ENCODE data around the gene VENTX.

The VENTX gene

DNA sequence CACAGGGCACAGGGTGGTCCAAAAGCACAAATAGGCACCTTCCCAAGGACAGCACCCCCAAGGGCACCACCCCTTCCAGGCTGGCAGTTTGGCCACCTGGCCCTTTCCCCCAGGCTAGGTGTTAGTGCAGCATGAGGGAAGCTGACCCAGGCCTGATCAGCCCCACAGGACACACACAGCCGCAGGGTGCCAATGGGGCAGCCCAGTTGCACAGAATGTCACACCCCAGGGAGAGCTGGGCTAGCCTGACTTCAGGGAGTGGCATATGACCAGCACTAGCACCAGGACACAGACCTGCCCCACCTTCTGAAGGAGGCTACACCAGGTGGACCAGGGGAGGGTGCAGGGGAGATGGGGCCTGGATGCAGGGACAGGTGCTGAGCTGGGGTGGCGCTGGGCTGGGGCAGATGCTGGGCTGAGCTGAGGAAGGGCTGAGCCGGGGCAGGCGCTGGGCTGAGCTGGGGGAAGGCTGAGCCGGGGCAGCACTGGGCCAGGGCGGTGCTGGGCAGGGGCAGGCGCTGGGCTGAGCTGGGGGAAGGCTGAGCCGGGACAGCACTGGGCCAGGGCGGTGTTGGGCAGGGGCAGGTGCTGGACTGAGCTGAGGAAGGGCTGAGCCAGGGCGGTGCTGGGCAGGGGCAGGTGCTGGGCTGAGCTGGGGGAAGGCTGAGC, 42.9 kb downstream of the VENTX start:
- Histone ChIP-seq H3K4me1 (peaks cover 42 to 58% (median 50%) of the 10 kb centered on the region in 10 experiments), H3K36me3 (peaks cover 51 to 68% (median 65%) of the 10 kb centered on the region in 11 experiments), H3K4me3 (no peak overlapping the region), H3K9me3 (replicated peaks in 1 of 11) (no peaks in the 10 kb centered on the region), H4K20me1 (peaks cover 4 to 96% (median 45%) of the 10 kb centered on the region in 11 experiments; a peak in 19 of 22 replicates), H3K9ac (peak overlapping the region in 3 of 11 experiments; percentile 17 to 61 (median 39); a peak in 2 of 22 replicates), H3K27ac (peak overlapping the region in 3 of 11 experiments; percentile 7 to 35 (median 14); a peak in 2 of 22 replicates), H3K4me2 (peak overlapping the region in 7 of 11 experiments; percentile 87 to 100 (median 98); a peak in 12 of 22 replicates), H3K27me3 (peaks cover 12 to 23% (median 19%) of the 10 kb centered on the region in 11 experiments)
- no peak for TF ChIP-seq Cebpa-rat (IDR thresholded peaks at IDR 0.05)

DNA sequence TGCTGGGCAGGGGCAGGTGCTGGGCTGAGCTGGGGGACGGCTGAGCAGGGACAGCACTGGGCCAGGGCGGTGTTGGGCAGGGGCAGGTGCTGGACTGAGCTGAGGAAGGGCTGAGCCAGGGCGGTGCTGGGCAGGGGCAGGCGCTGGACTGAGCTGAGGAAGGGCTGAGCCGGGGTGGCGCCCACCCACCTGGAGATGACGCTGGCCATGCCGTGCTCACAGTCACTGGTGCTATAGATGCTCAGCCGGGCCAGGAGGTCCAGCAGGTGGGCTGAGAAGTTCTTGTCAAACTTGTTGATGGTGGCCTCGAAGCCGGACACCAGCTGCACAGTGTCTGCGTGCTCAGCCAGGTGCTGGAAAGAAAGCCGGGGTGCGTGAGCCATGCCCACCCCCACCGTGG, 43.4 kb downstream of the VENTX start:
- Histone ChIP-seq H3K4me2 (no peak overlapping the region; a peak in 1 of 22 replicates), H3K9me3 (replicated peaks in 1 of 11) (no peaks in the 10 kb centered on the region), H3K4me3 (no peak overlapping the region), H3K9ac (no peak overlapping the region), H3K27ac (no peak overlapping the region), H4K20me1 (peaks cover 4 to 98% (median 50%) of the 10 kb centered on the region in 11 experiments; a peak in 19 of 22 replicates), H3K36me3 (peaks cover 57 to 74% (median 70%) of the 10 kb centered on the region in 11 experiments), H3K4me1 (peaks cover 37 to 52% (median 45%) of the 10 kb centered on the region in 10 experiments), H3K27me3 (peaks cover 6 to 18% (median 13%) of the 10 kb centered on the region in 11 experiments)
- TF ChIP-seq Cebpa-rat (IDR thresholded peaks at IDR 0.05): no peak

DNA sequence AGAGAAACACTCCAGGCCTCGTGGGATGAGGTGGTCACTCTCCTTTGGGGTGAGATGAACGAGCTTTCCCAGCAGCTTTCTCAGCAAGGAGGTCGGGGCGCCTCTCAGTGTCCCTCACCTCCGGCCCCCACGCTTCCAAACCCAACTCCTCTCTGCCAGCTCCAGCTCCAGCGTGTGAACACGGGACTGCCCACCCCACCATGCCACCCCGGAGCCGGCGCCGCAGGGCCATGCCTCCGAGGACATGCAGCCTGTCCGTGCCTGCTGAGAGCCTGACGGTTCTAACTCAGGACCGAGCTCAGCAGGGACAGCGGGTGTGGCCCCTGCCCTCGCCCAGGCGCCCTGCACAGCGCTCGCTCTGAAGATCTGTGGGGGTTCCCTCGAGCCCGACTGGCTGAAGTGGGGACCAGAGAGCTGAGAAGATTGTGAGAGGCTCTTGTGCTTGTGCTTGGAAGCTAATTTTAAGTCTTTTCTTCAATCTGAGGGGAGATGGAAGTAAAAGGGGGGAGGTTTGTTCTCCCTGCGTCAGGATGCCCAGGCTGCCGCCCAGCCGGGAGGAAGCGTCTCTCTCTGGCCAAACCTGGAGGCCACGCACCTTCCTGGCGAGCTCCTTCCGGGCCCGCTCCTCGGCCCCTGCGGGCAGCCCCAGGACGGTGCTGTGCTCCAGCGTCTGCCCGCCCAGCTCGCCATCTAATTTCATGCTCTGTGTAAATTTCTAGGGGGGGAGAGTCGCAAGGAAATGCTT, 44.1 kb downstream of the VENTX start:
- Histone ChIP-seq H3K27me3 (peaks cover 0 to 11% (median 6%) of the 10 kb centered on the region in 11 experiments; a peak in 20 of 22 replicates), H3K4me2 (no peak overlapping the region), H3K4me1 (peaks cover 30 to 45% (median 37%) of the 10 kb centered on the region in 10 experiments), H3K27ac (no peak overlapping the region), H3K9me3 (replicated peaks in 1 of 11) (no peaks in the 10 kb centered on the region), H3K9ac (no peak overlapping the region), H4K20me1 (peaks cover 4 to 98% (median 56%) of the 10 kb centered on the region in 11 experiments; a peak in 19 of 22 replicates), H3K36me3 (peaks cover 64 to 81% (median 77%) of the 10 kb centered on the region in 11 experiments), H3K4me3 (no peak overlapping the region)
- TF ChIP-seq Cebpa-rat (IDR thresholded peaks at IDR 0.05): no peak

DNA sequence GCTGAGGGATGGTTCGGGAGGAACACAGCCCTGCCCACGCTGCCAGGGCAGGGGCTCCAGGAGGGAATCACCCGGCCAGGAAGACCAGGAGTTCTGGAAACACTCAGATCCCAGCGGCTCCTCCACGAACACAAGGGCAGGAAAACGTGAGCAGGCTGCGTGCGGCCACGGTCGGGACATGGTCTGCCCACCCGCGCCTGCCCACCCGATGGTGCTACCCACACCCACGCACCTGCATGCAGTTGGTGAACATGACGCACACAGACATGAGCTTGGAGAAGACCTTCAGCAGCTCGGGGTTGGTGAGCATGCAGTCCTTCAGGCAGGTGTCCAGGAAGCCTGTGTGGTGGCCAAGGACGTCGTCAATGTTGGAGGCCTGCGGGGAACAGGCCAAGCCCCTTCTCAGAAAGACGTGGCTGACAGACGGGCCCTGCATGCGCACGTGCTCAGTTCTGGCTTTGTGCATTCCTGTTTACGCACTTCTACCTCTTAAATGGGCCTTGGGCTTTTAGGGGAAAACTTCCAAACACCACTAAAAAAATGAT, 45.3 kb downstream of the VENTX start:
- Histone ChIP-seq H3K36me3 (peaks cover 75 to 92% (median 88%) of the 10 kb centered on the region in 11 experiments), H3K4me3 (no peak overlapping the region), H3K9ac (no peak overlapping the region), H3K9me3 (replicated peaks in 1 of 11) (no peaks in the 10 kb centered on the region), H3K4me2 (no peak overlapping the region), H3K27me3 (no peaks in the 10 kb centered on the region), H3K4me1 (peaks cover 18 to 34% (median 26%) of the 10 kb centered on the region in 10 experiments), H4K20me1 (peaks cover 4 to 91% (median 48%) of the 10 kb centered on the region in 11 experiments; a peak in 19 of 22 replicates), H3K27ac (no peak overlapping the region)
- TF ChIP-seq Cebpa-rat (IDR thresholded peaks at IDR 0.05): no peak

DNA sequence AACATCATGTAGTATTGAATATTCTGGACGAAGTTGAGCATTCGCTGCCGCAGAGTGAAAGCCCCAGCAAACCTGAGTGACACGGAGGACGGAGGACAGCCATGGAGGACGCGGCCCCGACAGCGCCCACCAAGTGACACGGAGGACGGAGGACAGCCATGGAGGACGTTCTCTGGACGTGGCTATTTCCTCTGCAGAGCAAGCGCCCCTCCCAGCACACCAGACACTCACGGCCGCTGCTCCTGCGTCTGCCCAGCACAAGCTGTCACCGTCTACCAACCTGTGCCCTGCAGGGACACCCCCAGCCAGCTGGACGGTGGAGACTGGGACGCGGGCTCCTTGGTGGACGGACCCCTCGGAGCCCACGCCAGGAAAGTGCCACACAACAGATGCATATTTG, 46.3 kb downstream of the VENTX start:
- no peak overlapping the region for H3K9ac ChIP-seq
- TF ChIP-seq Cebpa-rat (IDR thresholded peaks at IDR 0.05): no peak
- H3K4me3 ChIP-seq: no peak overlapping the region
- no peaks in the 10 kb centered on the region for H3K9me3 ChIP-seq (replicated peaks in 1 of 11)
- H3K36me3 ChIP-seq: peaks cover 85 to 100% (median 97%) of the 10 kb centered on the region in 11 experiments
- H4K20me1 ChIP-seq: peaks cover 3 to 87% (median 38%) of the 10 kb centered on the region in 11 experiments; a peak in 16 of 22 replicates
- H3K4me1 ChIP-seq: peaks cover 8 to 23% (median 16%) of the 10 kb centered on the region in 10 experiments
- H3K27me3 ChIP-seq: no peaks in the 10 kb centered on the region
- H3K4me2 ChIP-seq: no peak overlapping the region
- H3K27ac ChIP-seq: no peak overlapping the region

DNA sequence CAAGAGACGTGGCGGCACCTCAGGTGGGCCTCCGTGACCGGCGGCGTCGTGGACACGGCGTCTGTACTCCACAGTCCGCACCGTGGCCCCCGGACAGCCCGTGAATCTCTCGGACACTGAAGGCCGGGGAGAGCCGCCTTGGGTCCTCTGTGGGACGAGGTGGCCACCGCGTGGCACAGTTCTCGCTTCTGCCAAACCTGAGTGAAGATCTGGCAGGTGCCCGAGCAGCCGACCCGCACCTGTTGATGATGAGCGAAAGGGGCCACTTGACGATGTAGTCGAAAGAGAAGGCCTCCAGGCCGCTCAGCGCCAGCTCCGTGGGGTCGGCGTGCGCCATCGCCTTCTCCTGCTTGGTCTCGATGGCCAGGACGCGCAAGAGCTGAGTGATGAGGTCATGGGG, 47.6 kb downstream of the VENTX start:
- no peak overlapping the region for H3K9ac ChIP-seq
- no peaks in the 10 kb centered on the region for H3K9me3 ChIP-seq (replicated peaks in 1 of 11)
- peaks cover 96 to 100% (median 98%) of the 10 kb centered on the region in 11 experiments for H3K36me3 ChIP-seq
- no peak overlapping the region for H3K4me3 ChIP-seq
- H3K4me1 ChIP-seq: peaks cover 0 to 11% (median 3%) of the 10 kb centered on the region in 10 experiments; a peak in 13 of 20 replicates
- H3K27ac ChIP-seq: no peak overlapping the region
- no peaks in the 10 kb centered on the region for H3K27me3 ChIP-seq
- TF ChIP-seq Cebpa-rat (IDR thresholded peaks at IDR 0.05): no peak
- H4K20me1 ChIP-seq: peaks cover 0 to 83% (median 28%) of the 10 kb centered on the region in 11 experiments; a peak in 14 of 22 replicates
- H3K4me2 ChIP-seq: no peak overlapping the region

DNA sequence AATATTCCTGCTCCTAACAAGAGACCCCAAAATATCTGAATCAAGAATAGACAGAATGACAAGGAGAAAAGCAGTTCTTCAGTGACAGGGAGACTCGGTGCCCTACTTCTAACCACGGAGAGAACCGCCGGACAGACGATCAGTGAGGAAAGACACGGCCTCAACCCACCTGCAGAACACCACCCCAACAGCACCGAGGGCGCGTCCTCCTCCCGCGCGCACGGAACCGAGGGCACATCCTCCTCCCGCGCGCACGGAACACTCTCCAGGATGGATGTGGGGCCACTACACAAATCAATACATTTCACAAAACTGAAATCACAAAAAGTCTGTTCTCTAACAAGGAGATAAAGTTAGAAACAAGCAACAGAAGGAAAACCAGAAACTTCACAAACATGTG, 48.7 kb downstream of the VENTX start:
- Histone ChIP-seq H3K4me3 (no peak overlapping the region), H3K9ac (no peak overlapping the region), H4K20me1 (peaks cover 0 to 74% (median 26%) of the 10 kb centered on the region in 11 experiments; a peak in 14 of 22 replicates), H3K27me3 (no peaks in the 10 kb centered on the region), H3K9me3 (replicated peaks in 1 of 11) (no peaks in the 10 kb centered on the region), H3K27ac (no peak overlapping the region), H3K36me3 (peaks cover 94 to 100% (median 97%) of the 10 kb centered on the region in 11 experiments), H3K4me1 (peaks cover 0 to 5% (median 0%) of the 10 kb centered on the region in 10 experiments; a peak in 5 of 20 replicates), H3K4me2 (no peak overlapping the region)
- no peak for TF ChIP-seq Cebpa-rat (IDR thresholded peaks at IDR 0.05)

DNA sequence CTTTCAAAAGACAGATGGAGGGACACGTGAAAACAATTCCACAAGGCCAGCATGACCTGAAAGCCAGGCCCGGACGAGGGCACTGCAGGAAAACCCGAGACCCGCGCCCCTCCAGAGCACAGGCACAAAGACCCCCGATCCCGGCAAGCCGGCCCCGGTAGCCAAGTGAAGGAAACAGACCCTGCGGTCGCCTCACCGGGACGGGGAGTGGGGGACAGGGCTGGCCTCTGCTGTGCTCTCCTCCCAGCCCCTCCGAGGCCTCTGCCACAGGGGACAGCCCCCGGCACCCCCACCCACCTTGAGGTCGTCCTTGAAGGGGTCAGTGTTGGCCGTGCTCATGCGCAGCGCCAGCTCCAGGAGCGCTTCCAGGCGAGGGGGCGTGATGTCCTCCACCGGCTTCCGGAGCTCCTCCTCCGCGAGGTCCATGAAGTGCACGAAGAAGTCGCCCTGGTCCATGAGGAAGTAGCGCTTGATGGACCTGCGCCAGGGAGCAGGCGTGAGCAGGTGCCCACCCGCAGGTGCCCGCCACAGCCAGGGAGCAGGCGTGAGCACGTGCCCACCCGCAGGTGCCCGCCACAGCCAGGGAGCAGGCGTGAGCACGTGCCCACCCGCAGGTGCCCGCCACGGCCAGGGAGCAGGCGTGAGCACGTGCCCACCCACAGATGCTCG, 50.3 kb downstream of the VENTX start:
- H4K20me1 ChIP-seq: peaks cover 0 to 65% (median 20%) of the 10 kb centered on the region in 11 experiments; a peak in 17 of 22 replicates
- H3K27ac ChIP-seq: no peak overlapping the region
- peaks cover 0 to 14% (median 8%) of the 10 kb centered on the region in 10 experiments; a peak in 18 of 20 replicates for H3K4me1 ChIP-seq
- H3K36me3 ChIP-seq: peaks cover 85 to 92% (median 88%) of the 10 kb centered on the region in 11 experiments
- H3K4me3 ChIP-seq: no peak overlapping the region
- TF ChIP-seq Cebpa-rat (IDR thresholded peaks at IDR 0.05): no peak
- no peaks in the 10 kb centered on the region for H3K9me3 ChIP-seq (replicated peaks in 1 of 11)
- no peak overlapping the region for H3K9ac ChIP-seq
- no peaks in the 10 kb centered on the region for H3K27me3 ChIP-seq
- H3K4me2 ChIP-seq: no peak overlapping the region
